IPS-18c (cell line): Measurements from ENCODE around the gene FBXO8.

Experiments
- H3K4me3 ChIP-seq: 2 replicates; pipeline ENCODE4 v1.7.0; 2013; ENCODE audit warnings: low read depth, mild to moderate bottlenecking, low read length, moderate library complexity; ENCODE audit not compliant: insufficient read depth
- H3K9me3 ChIP-seq: one replicate; pipeline ENCODE4 v1.6.1; 2013; ENCODE audit warnings: mild to moderate bottlenecking, low read length, moderate library complexity; ENCODE audit not compliant: control insufficient read depth, insufficient read depth

FBXO8 gene

GRCh38 chr4:174218127-174218790 lies 65.2 kb downstream of the FBXO8 start:
- Histone ChIP-seq H3K9me3 (peaks cover 4% of the 10 kb centered on the region), H3K4me3 (peak overlapping the region; percentile 40)

DNA sequence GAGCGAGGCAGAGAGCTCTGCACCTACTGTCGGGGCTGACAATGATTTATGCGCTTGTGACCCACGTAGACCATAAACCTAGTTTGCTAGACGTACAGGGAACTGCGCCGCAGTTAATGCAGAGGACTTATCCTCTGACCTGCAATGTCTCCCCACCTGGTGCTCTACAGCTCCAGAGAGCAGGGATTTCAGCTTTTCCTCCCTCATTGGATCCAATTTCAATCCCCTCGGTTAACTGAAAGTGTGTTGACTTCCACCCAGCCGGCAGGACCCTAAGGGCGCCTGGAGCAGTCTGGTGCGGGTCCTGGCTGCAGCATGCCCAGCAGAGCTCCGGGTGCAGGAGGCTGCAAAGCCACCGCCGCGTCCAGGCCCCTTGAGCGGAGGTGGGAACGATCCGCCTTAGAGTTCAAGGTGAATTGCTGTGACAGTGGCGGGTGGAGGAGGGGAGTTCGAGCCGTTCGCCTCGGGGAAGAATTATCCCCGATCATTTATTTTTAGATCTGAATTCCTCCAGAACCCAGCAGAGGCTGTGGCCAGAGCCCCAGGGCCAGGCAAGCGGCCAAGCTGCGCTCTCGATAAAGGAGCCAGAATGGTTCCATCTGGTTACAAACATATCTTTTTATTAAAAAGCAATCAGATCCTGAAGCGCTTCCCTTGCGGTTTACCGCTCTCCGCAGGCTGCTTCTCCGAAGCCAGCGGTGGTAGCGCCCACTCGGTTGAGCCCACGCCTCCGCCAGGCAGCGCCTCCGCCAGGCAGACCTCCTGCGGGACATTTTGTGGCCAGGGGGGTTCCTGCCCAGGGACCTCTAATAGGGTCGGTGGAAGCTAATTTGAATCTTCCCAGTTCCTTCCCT lies 66.0 kb downstream of the FBXO8 start:
- H3K4me3 ChIP-seq, result peak overlapping the region; percentile 40
- peaks cover 4% of the 10 kb centered on the region for H3K9me3 ChIP-seq

GRCh38 chr4:174216799-174217272 lies 66.6 kb downstream of the FBXO8 start:
- Histone ChIP-seq H3K9me3 (peaks cover 4% of the 10 kb centered on the region), H3K4me3 (peak overlapping the region; percentile 40; the same call in 1 of the 2 replicates)

DNA sequence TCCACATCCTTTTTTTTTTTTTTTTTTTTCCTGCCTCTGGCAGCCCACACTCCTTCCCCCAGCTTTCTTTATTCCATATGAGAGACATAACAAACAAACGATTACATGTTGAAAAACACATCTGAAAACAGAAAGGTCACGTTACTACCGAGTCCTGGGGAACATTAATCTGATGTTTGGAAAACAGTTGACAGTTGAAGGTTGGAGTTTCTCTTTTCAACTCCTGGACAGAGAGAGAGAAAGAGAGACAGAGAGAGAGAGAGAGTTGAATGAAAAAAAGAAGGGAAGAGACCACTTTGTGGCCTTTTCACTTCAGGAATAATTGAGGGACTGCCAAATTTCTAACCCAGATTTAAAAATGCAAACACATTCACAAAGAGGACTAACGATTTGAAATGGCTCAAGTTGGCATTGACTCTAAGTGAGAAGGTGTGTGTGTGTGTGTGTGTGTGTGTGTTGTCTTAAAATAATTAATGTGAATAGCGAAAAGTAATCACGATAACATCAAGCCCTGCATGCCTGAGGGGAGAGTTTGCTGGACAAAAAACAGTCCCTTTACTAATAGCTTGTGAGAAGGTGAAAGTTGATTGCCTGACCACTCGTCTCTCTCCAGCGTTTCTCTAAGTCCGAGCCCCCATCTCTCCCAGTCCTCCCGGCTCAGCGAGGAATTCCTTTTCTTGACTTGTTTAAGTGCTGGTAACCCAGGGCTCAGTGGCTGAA lies 67.3 kb downstream of the FBXO8 start:
- Histone ChIP-seq H3K4me3 (no peak overlapping the region), H3K9me3 (peaks cover 4% of the 10 kb centered on the region)

GRCh38 chr4:174215057-174215456 lies 68.4 kb downstream of the FBXO8 start:
- Histone ChIP-seq H3K4me3 (no peak overlapping the region), H3K9me3 (peaks cover 4% of the 10 kb centered on the region)

GRCh38 chr4:174214101-174214878 lies 69.2 kb downstream of the FBXO8 start:
- peaks cover 4% of the 10 kb centered on the region for H3K9me3 ChIP-seq
- H3K4me3 ChIP-seq, result peak overlapping the region; percentile 32

DNA sequence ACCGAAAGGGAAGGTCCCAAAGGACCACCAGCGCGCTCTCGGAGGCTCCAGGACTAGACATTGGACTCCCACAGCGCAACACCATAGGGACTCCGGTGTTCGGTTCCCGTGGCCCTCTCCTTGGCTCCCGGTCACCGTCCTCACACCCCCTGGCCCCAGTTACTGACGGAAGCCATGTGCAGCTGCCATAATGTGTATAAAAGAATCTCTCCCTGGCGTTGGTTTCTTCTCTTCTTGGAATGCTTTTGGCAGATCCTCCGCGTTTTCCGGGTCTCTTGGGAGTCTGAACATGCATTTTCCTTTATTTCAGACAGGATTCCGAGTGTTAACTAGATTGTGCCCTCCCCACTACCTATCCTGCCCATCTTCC lies 69.8 kb downstream of the FBXO8 start:
- Histone ChIP-seq H3K9me3 (peaks cover 4% of the 10 kb centered on the region), H3K4me3 (0 out of 2 replicates have a peak overlapping the region, but pooled peaks have one; percentile 32)

DNA sequence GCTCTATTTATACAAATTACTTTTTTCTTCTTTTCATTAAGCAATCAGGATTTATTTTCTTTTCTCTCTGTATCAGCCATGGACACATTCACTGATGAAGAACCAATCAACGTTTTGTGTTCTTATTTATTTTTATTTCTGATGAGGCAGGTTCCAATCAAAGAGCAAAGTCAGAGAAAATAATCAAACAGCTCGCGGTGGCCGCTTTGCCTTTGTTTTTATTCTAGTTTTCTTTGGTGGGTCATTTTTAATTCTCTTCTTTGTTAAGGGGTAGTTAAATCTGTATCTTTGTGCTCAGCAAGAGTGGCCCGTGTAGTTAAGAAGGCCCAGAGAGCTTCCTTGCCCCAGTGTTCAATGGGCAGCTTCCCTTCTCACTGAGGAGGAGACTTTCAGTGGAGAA lies 71.4 kb downstream of the FBXO8 start:
- peaks cover 4% of the 10 kb centered on the region for H3K9me3 ChIP-seq
- H3K4me3 ChIP-seq, result no peak overlapping the region

DNA sequence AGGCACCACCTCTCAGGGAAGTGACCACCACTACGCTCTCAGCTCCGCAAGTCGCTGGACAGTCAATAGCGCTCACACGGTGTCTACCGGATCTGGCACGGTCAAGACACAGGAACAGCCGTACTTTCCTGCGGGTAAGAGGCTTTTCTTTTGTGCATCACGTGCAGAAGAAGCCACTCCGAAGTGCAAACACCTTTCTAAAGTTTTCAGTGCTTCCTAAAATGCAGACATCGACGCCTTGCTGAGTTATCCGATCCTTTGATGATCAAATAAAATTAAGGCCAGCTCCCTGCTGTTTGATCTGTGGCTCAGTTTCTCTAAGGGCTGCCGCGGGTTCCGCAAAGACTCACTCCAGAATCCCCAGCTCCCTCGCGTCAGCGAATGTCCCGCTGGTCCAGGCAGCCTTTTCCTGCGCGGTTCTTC lies 71.8 kb downstream of the FBXO8 start:
- peaks cover under 1% of the 10 kb centered on the region for H3K9me3 ChIP-seq
- H3K4me3 ChIP-seq, result no peak overlapping the region

- no peak overlapping the region for H3K4me3 ChIP-seq
- H3K9me3 ChIP-seq, result no peaks in the 10 kb centered on the region
Measured at GRCh38 chr4:174210952-174211490, 72.4 kb downstream of the FBXO8 start.

- no peak overlapping the region for H3K4me3 ChIP-seq
- H3K9me3 ChIP-seq, result no peaks in the 10 kb centered on the region
Measured at GRCh38 chr4:174210354-174210753, 73.1 kb downstream of the FBXO8 start.

DNA sequence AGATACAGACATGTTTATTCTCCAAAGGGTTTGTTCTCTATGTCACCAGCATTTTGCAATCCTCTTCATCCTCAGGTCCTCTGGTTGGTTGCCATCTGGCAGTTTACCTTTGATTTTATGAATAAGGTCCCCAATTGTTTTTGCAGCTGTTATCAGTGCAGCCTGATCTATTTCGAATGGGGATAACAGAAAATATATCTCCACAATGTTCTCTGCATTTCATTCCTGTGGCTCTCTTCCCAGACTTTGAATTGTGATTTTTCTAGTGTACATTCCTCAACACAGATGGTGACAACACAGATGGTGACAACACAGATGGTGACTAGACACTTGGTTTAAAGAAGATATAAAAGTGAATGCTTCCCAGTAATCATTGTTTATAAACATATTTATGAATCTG lies 74.1 kb downstream of the FBXO8 start:
- Histone ChIP-seq H3K4me3 (no peak overlapping the region), H3K9me3 (no peaks in the 10 kb centered on the region)

DNA sequence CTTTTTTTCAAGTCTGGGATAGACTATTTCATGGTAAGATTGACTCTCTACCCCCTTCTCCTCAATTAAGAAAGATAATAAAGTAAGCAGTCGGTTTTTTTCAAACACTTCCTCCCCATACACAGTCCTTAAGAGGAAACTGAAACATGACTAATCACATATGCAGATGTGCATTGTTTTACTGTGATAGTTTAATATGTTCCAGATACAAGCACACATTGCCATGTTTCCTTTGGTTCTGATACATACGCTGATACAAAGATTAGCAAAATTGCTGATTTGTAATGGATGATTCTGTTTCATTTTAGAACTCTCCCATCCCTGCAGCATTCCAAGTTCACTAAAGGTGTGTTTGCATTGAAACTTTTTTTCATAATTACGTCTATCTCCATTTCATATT lies 76.1 kb downstream of the FBXO8 start:
- Histone ChIP-seq H3K9me3 (no peaks in the 10 kb centered on the region), H3K4me3 (no peak overlapping the region)

DNA sequence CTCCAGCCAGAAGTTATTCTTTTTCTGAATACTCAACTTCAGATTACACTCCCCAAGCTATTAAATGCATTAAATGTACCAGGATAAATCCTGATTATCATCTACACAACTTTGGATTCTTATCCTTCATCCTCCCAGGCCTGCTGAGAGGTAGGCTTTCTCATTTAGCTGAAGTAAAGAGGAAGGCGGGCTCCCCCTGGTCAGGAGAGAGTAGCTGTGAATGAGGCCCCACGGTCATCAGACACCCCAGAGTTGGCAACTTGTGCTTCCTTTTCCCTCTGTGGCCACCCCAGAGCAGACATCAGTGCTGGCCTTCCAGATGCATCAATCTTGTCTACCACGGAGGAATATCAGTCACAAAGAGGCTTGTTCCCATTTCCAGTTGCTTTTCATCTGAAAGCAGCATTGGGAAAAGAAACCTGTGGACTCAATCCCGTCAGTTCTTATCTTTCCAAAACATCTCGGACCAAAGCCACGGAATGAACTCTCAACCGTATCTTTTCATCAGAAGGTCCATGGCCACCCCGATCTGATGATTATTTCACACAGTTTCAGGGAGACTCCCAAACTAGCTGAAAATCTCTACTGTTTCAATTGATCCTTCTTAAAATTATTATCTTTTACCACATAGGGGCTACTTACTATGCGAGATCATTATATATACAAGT lies 79.2 kb downstream of the FBXO8 start:
- H3K4me3 ChIP-seq, result no peak overlapping the region
- no peaks in the 10 kb centered on the region for H3K9me3 ChIP-seq

- Histone ChIP-seq H3K4me3 (no peak overlapping the region), H3K9me3 (no peaks in the 10 kb centered on the region)
Measured at GRCh38 chr4:174201871-174202270, 81.6 kb downstream of the FBXO8 start.

- Histone ChIP-seq H3K9me3 (no peaks in the 10 kb centered on the region), H3K4me3 (no peak overlapping the region)
Measured at GRCh38 chr4:174199735-174200134, 83.7 kb downstream of the FBXO8 start.
